Measurements from ENCODE around the gene SPOCD1. TPM values are rescaled to one million over a fixed set of nuclear protein-coding genes. Genes with fewer than 3 reads are reported as not detected.

SPOCD1 gene
- total RNA-seq, 4 donors from 2014 or later = 0.48 to 0.80 TPM; not detected in 2

- intact Hi-C loops (cut with DNase I; ENCODE audit: low total_unique reads) = loop anchor here (5.0 kb wide), 1 partner anchor 148 kb away; no protein-coding TSS in a partner anchor
- 89% methylated on average over 10 of the region's 10 CpGs; no CpG with 5 or more reads in 1 of the 2 donors for WGBS, 2 donors (ENCODE audit: low coverage in 1 of 2)
- no peak for DNase-seq
- Histone ChIP-seq H3K4me1 (peaks cover 0 to 4% (median 2%) of the 10 kb centered on the region in 4 donors), H3K9me3 (no peaks in the 10 kb centered on the region), H3K36me3 (no peaks in the 10 kb centered on the region), H3K27me3 (no peaks in the 10 kb centered on the region), H3K4me3 (no peak overlapping the region), H3K27ac (no peak overlapping the region)
- no peak for TF ChIP-seq POLR2AphosphoS5 (IDR thresholded peaks at IDR 0.05)
- TF ChIP-seq EP300 (IDR thresholded peaks at IDR 0.05; ENCODE audit: low read depth) = no peak
- TF ChIP-seq CTCF (IDR thresholded peaks at IDR 0.05) = no peak
- no peak for TF ChIP-seq POLR2A (IDR thresholded peaks at IDR 0.05)
- in situ Hi-C loops (cut with MboI; ENCODE audit: low pct_ligation_motif_present in 1 of 4, low pct_unique_long_range_greater_than_20kb in 1 of 4, low sequenced_read_pairs in 3 of 4) = loop anchor here in 1 of 4 donors (10.0 kb wide), 1 partner anchor 140 kb away; no protein-coding TSS in a partner anchor
Observed at GRCh38 chr1:31814631-31815306, 1.1 kb downstream of the SPOCD1 start.

- Histone ChIP-seq H3K4me3 (no peak overlapping the region), H3K36me3 (no peaks in the 10 kb centered on the region), H3K9me3 (no peaks in the 10 kb centered on the region), H3K27ac (no peak overlapping the region), H3K4me1 (peaks cover 0 to 4% (median 2%) of the 10 kb centered on the region in 4 donors), H3K27me3 (no peaks in the 10 kb centered on the region)
- DNase-seq = no peak
- 89% methylated on average over 11 of the region's 11 CpGs; no CpG with 5 or more reads in 1 of the 2 donors for WGBS, 2 donors (ENCODE audit: low coverage in 1 of 2)
- no peak for TF ChIP-seq EP300 (IDR thresholded peaks at IDR 0.05; ENCODE audit: low read depth)
- TF ChIP-seq POLR2AphosphoS5 (IDR thresholded peaks at IDR 0.05) = no peak
- no peak for TF ChIP-seq POLR2A (IDR thresholded peaks at IDR 0.05)
- no peak for TF ChIP-seq CTCF (IDR thresholded peaks at IDR 0.05)
- intact Hi-C loops (cut with DNase I; ENCODE audit: low total_unique reads) = no loop called here
- in situ Hi-C loops (cut with MboI; ENCODE audit: low pct_ligation_motif_present in 1 of 4, low pct_unique_long_range_greater_than_20kb in 1 of 4, low sequenced_read_pairs in 3 of 4) = loop anchor here in 1 of 4 donors (10.0 kb wide), 1 partner anchor 141 kb away; no protein-coding TSS in a partner anchor
Observed at GRCh38 chr1:31814041-31814511, 1.7 kb downstream of the SPOCD1 start.

- H3K27ac ChIP-seq = no peak overlapping the region
- TF ChIP-seq POLR2A (IDR thresholded peaks at IDR 0.05) = no peak
- no peak for TF ChIP-seq CTCF (IDR thresholded peaks at IDR 0.05)
- no peak for TF ChIP-seq EP300 (IDR thresholded peaks at IDR 0.05; ENCODE audit: low read depth)
- no peak for TF ChIP-seq POLR2AphosphoS5 (IDR thresholded peaks at IDR 0.05)
- H3K27me3 ChIP-seq = no peaks in the 10 kb centered on the region
- in situ Hi-C loops (cut with MboI; ENCODE audit: low pct_ligation_motif_present in 1 of 4, low pct_unique_long_range_greater_than_20kb in 1 of 4, low sequenced_read_pairs in 3 of 4) (loop anchor here in 1 of 4 donors (10.0 kb wide), 1 partner anchor 143 kb away; no protein-coding TSS in a partner anchor), intact Hi-C loops (cut with DNase I; ENCODE audit: low total_unique reads) (no loop called here)
- WGBS, 2 donors (ENCODE audit: low coverage in 1 of 2) = 75 to 93% methylated on average over 6 to 9 of the region's 9 CpGs
- peaks cover 0 to 4% (median 2%) of the 10 kb centered on the region in 4 donors for H3K4me1 ChIP-seq
- H3K36me3 ChIP-seq = no peaks in the 10 kb centered on the region
- no peak for DNase-seq
- H3K4me3 ChIP-seq = no peak overlapping the region
- no peaks in the 10 kb centered on the region for H3K9me3 ChIP-seq
Observed at GRCh38 chr1:31812158-31812829, 3.5 kb downstream of the SPOCD1 start.

GRCh38 chr1:31811605-31812004, 4.2 kb downstream of the SPOCD1 start:
- H3K4me3 ChIP-seq = no peak overlapping the region
- intact Hi-C loops (cut with DNase I; ENCODE audit: low total_unique reads) = no loop called here
- H3K27ac ChIP-seq = no peak overlapping the region
- H3K4me1 ChIP-seq = peaks cover 0 to 4% (median 2%) of the 10 kb centered on the region in 4 donors
- in situ Hi-C loops (cut with MboI; ENCODE audit: low pct_ligation_motif_present in 1 of 4, low pct_unique_long_range_greater_than_20kb in 1 of 4, low sequenced_read_pairs in 3 of 4) = loop anchor here in 1 of 4 donors (10.0 kb wide), 1 partner anchor 143 kb away; no protein-coding TSS in a partner anchor
- H3K9me3 ChIP-seq = no peaks in the 10 kb centered on the region
- no peaks in the 10 kb centered on the region for H3K36me3 ChIP-seq
- TF ChIP-seq POLR2AphosphoS5 (IDR thresholded peaks at IDR 0.05) (no peak), EP300 (IDR thresholded peaks at IDR 0.05; ENCODE audit: low read depth) (no peak), POLR2A (IDR thresholded peaks at IDR 0.05) (no peak), CTCF (IDR thresholded peaks at IDR 0.05) (no peak)
- WGBS, 2 donors (ENCODE audit: low coverage in 1 of 2) = 41 to 80% methylated on average over 1 to 7 of the region's 7 CpGs
- DNase-seq = no peak
- no peaks in the 10 kb centered on the region for H3K27me3 ChIP-seq

Data from transverse colon (tissue), 4 donors.